Gastrocnemius medialis (tissue), 4 donors: ENCODE results near the gene ANO9. TPM values are rescaled to one million over a fixed set of nuclear protein-coding genes. Genes with fewer than 3 reads are reported as not detected.

Experiments
- ATAC-seq, 2 donors: fragments of 150-250 bp; one replicate each; pipeline ENCODE4 v1.9.1; 2016
- DNase-seq, 2 donors: peaks; one replicate each; pipeline ENCODE4 v3.0.0-alpha.2; 2019
- H3K27ac ChIP-seq, 4 donors: fragments of 200-600 bp; sonication (generic); 1 replicate in 1 of 4; 2 replicates in 3 of 4; pipeline ENCODE4 v1.5.1; 2016 to 2018; ENCODE audit warnings: mild to moderate bottlenecking in 2 of 4, moderate library complexity in 1 of 4
- H3K27me3 ChIP-seq, 3 donors: fragments of 200-600 bp; sonication (generic) in 2 of 3; 1 replicate in 1 of 3; 2 replicates in 2 of 3; pipeline versions ENCODE4 v1.5.1 to v1.6.0; 2016 to 2019; ENCODE audit warnings: mild to moderate bottlenecking in 1 of 3, moderate library complexity in 1 of 3
- H3K36me3 ChIP-seq, 2 donors: fragments of 200-600 bp; sonication (generic) in 1 of 2; one replicate each; pipeline ENCODE4 v1.5.1; 2017 to 2018
- H3K4me1 ChIP-seq, 2 donors: fragments of 200-600 bp; sonication (generic) in 1 of 2; one replicate each; pipeline ENCODE4 v1.5.1; 2016 to 2017; ENCODE audit warnings: mild to moderate bottlenecking in 2 of 2
- H3K4me3 ChIP-seq, 4 donors: fragments of 200-600 bp; sonication (generic) in 3 of 4; 1 replicate in 1 of 4; 2 replicates in 3 of 4; pipeline ENCODE4 v1.5.1; 2016 to 2019; ENCODE audit warnings: mild to moderate bottlenecking in 2 of 4
- H3K9me3 ChIP-seq, 3 donors: fragments of 200-600 bp; sonication (generic) in 2 of 3; 1 replicate in 1 of 3; 2 replicates in 2 of 3; pipeline ENCODE4 v1.5.1; 2016 to 2019
- POLR2A ChIP-seq, 2 donors: fragments of 450-650 bp; IDR thresholded peaks; one replicate each; pipeline ENCODE4 v1.6.1; 2017; ENCODE audit warnings: antibody characterized with exemption in 2 of 2, mild to moderate bottlenecking in 2 of 2, moderate library complexity in 2 of 2
- in situ Hi-C, 4 donors: fragments of 200-750 bp; cut with MboI; loops; one replicate each; pipeline versions ENCODE4 v1.15.0 to v1.8.0; 2017; ENCODE audit warnings: low sequenced_read_pairs in 4 of 4
- intact Hi-C: fragments of 100-400 bp; cut with DNase I; formaldehyde crosslinking; loops from one replicate; pipeline ENCODE4 v1.15.1; 2023; ENCODE audit warnings: low total_unique reads
- total RNA-seq, 4 donors: library from RNA; depleted of rRNA; stranded (reverse); fragments of >200 nt; gene quantifications; one replicate each; pipeline versions ENCODE4 v1.1.0 to v1.2.3, GENCODE V29; 2016
- TF ChIP-seq, protein P1 (sequence below), 5 experiments: fragments of 450-650 bp in 3 of 5; fragments of 200-600 bp in 2 of 5; sonication (generic) in 2 of 5; IDR thresholded peaks in 4 of 5; conservative IDR thresholded peaks in 1 of 5; 1 replicate in 4 of 5; 2 replicates in 1 of 5; pipeline ENCODE4 v1.5.1; 2016 to 2019; ENCODE audit warnings: antibody characterized with exemption in 5 of 5, mild to moderate bottlenecking in 3 of 5, moderate library complexity in 3 of 5

Gene ANO9
- total RNA-seq, 4 donors from 2014 or later = 0.23 to 0.41 TPM; not detected in 2

- TF ChIP-seq, protein P1, sequence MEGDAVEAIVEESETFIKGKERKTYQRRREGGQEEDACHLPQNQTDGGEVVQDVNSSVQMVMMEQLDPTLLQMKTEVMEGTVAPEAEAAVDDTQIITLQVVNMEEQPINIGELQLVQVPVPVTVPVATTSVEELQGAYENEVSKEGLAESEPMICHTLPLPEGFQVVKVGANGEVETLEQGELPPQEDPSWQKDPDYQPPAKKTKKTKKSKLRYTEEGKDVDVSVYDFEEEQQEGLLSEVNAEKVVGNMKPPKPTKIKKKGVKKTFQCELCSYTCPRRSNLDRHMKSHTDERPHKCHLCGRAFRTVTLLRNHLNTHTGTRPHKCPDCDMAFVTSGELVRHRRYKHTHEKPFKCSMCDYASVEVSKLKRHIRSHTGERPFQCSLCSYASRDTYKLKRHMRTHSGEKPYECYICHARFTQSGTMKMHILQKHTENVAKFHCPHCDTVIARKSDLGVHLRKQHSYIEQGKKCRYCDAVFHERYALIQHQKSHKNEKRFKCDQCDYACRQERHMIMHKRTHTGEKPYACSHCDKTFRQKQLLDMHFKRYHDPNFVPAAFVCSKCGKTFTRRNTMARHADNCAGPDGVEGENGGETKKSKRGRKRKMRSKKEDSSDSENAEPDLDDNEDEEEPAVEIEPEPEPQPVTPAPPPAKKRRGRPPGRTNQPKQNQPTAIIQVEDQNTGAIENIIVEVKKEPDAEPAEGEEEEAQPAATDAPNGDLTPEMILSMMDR (IDR thresholded peaks at IDR 0.05 in 4 of 5, conservative IDR thresholded peaks at IDR 0.05 in 1 of 5) = no peak
- no peak for TF ChIP-seq POLR2A (IDR thresholded peaks at IDR 0.05)
- Histone ChIP-seq H3K27me3 (no peaks in the 10 kb centered on the region), H3K4me1 (no peaks in the 10 kb centered on the region), H3K27ac (no peak overlapping the region), H3K9me3 (no peaks in the 10 kb centered on the region), H3K4me3 (no peak overlapping the region), H3K36me3 (peaks cover 0 to 16% of the 10 kb centered on the region in 2 donors)
- ATAC-seq (no peak), DNase-seq (no peak)
- in situ Hi-C loops (no loop called here), intact Hi-C loops (no loop called here)
Observed at GRCh38 chr11:486189-486588, 44.4 kb upstream of the ANO9 start.

DNA sequence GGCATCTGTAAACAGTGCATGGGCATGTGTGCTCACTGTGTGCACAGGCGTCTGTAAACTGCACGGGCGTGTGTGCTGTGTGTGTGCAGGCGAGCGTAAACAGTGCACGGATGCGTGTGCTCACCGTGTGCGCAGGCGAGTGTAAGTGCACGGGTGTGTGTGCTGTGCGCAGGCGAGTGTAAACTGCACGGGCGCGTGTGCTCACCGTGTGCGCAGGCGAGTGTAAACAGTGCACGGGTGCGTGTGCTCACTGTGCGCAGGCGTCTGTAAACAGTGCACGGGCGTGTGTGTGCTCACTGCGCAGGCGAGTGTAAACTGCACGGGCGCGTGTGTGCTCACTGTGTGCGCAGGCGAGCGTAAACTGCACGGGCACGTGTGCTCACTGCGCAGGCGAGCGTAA is 42.8 kb upstream of the ANO9 start:
- H3K9me3 ChIP-seq = no peaks in the 10 kb centered on the region
- intact Hi-C loops = no loop called here
- TF ChIP-seq, protein P1 (IDR thresholded peaks at IDR 0.05 in 4 of 5, conservative IDR thresholded peaks at IDR 0.05 in 1 of 5) = no peak
- no peak for TF ChIP-seq POLR2A (IDR thresholded peaks at IDR 0.05)
- peaks cover 0 to 2% of the 10 kb centered on the region in 2 donors for H3K36me3 ChIP-seq
- ATAC-seq (no peak), DNase-seq (no peak)
- in situ Hi-C loops = no loop called here
- no peak overlapping the region for H3K4me3 ChIP-seq
- no peaks in the 10 kb centered on the region for H3K27me3 ChIP-seq
- H3K4me1 ChIP-seq = no peaks in the 10 kb centered on the region
- no peak overlapping the region for H3K27ac ChIP-seq

GRCh38 chr11:479311-479710 is 37.5 kb upstream of the ANO9 start:
- peaks cover 0 to 5% of the 10 kb centered on the region in 2 donors for H3K36me3 ChIP-seq
- no peaks in the 10 kb centered on the region for H3K4me1 ChIP-seq
- intact Hi-C loops (no loop called here), in situ Hi-C loops (no loop called here)
- ATAC-seq (no peak), DNase-seq (no peak)
- no peaks in the 10 kb centered on the region for H3K27me3 ChIP-seq
- TF ChIP-seq, protein P1 (IDR thresholded peaks at IDR 0.05 in 4 of 5, conservative IDR thresholded peaks at IDR 0.05 in 1 of 5) = no peak
- TF ChIP-seq POLR2A (IDR thresholded peaks at IDR 0.05) = no peak
- H3K27ac ChIP-seq = no peak overlapping the region
- no peaks in the 10 kb centered on the region for H3K9me3 ChIP-seq
- no peak overlapping the region for H3K4me3 ChIP-seq

GRCh38 chr11:477052-477715 is 35.4 kb upstream of the ANO9 start:
- in situ Hi-C loops = no loop called here
- Histone ChIP-seq H3K4me1 (no peaks in the 10 kb centered on the region), H3K36me3 (peaks cover 0 to 5% of the 10 kb centered on the region in 2 donors), H3K4me3 (no peak overlapping the region), H3K9me3 (no peaks in the 10 kb centered on the region), H3K27ac (no peak overlapping the region), H3K27me3 (no peaks in the 10 kb centered on the region)
- DNase-seq = no peak
- intact Hi-C loops = no loop called here
- no peak for ATAC-seq
- TF ChIP-seq, protein P1 (IDR thresholded peaks at IDR 0.05 in 4 of 5, conservative IDR thresholded peaks at IDR 0.05 in 1 of 5) = no peak
- no peak for TF ChIP-seq POLR2A (IDR thresholded peaks at IDR 0.05)

DNA sequence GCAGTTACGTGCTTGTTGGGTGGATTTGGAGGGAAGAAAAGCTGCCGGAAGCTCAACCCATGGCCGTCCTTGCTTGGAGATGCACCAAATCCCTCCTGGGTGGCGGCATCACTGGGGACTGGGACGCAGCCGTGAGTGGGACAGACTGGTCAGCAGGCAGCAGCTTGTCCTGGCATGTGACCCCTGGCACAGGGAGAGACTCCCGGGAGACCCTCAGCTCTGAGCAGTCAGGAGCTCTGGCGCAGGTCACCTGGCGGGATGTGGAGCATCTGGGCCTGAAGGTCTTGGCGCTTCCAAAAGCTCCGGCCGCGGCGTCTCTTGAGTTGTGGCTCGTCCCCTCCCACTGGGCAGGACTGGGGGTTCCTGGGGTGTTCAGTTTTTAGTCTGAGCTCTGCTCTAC is 34.6 kb upstream of the ANO9 start:
- DNase-seq (no peak), ATAC-seq (no peak)
- H3K4me3 ChIP-seq = no peak overlapping the region

More for the DNA sequence above, 34.6 kb upstream of the ANO9 start:
- peaks cover 0 to 5% of the 10 kb centered on the region in 2 donors for H3K36me3 ChIP-seq
- no peaks in the 10 kb centered on the region for H3K9me3 ChIP-seq
- no peak for TF ChIP-seq POLR2A (IDR thresholded peaks at IDR 0.05)
- H3K4me1 ChIP-seq = no peaks in the 10 kb centered on the region
- in situ Hi-C loops = no loop called here
- intact Hi-C loops = no loop called here
- no peaks in the 10 kb centered on the region for H3K27me3 ChIP-seq
- H3K27ac ChIP-seq = no peak overlapping the region
